Keratinocyte (primary cell): ENCODE measurements around the gene TNIP1. TPM values are rescaled to one million over a fixed set of nuclear protein-coding genes. Genes with fewer than 3 reads are reported as not detected.

Experiments
- DNase-seq: peaks from one replicate; pipeline ENCODE4 v3.0.0-alpha.2; 2011; ENCODE audit warnings: low read depth, missing footprints, low spot score
- FAIRE-seq: peaks from 2 replicates; lab custom pipeline; 2011; peaks lifted over from hg19 to GRCh38; lab: Jason Lieb, UNC
- H2AFZ ChIP-seq: 2 replicates; pipeline ENCODE4 v1.6.0; 2012; ENCODE audit warnings: low read length, control low read depth, inconsistent platforms; ENCODE audit not compliant: control insufficient read depth
- H3K27ac ChIP-seq: 2 replicates; pipeline ENCODE4 v1.5.1; 2011; ENCODE audit warnings: low read length; ENCODE audit not compliant: control insufficient read depth, insufficient read depth
- H3K27me3 ChIP-seq: 3 replicates; pipeline ENCODE4 v1.6.0; 2011; ENCODE audit warnings: low read length; ENCODE audit not compliant: control insufficient read depth, insufficient read depth; ENCODE audit errors: extremely low read depth
- H3K36me3 ChIP-seq, 2 experiments: 2 replicates in 1 of 2; 3 replicates in 1 of 2; pipeline ENCODE4 v1.5.1; 2011; ENCODE audit warnings: low read length in 2 of 2, mild to moderate bottlenecking in 1 of 2; ENCODE audit not compliant: control insufficient read depth in 2 of 2, insufficient read depth in 2 of 2; ENCODE audit errors: extremely low read depth in 1 of 2
- H3K4me1 ChIP-seq: 3 replicates; pipeline ENCODE4 v1.5.1; 2011; ENCODE audit warnings: low read length; ENCODE audit not compliant: control insufficient read depth, insufficient read depth; ENCODE audit errors: extremely low read depth
- H3K4me2 ChIP-seq: 3 replicates; pipeline ENCODE4 v1.6.0; 2011; ENCODE audit warnings: low read depth, low read length; ENCODE audit not compliant: control insufficient read depth, insufficient read depth; ENCODE audit errors: extremely low read depth
- H3K4me3 ChIP-seq, 3 experiments: fragments of 200-600 bp in 1 of 3; sonication (generic) in 1 of 3; 2 replicates in 2 of 3; 3 replicates in 1 of 3; pipeline ENCODE4 v1.5.1; 2011 to 2016; ENCODE audit warnings: low read length in 3 of 3, mild to moderate bottlenecking in 3 of 3, control low read depth in 2 of 3, inconsistent platforms in 1 of 3, low read depth in 1 of 3, mixed read lengths in 1 of 3, mixed run types in 1 of 3, moderate library complexity in 1 of 3; ENCODE audit not compliant: control insufficient read depth in 2 of 3, insufficient read depth in 2 of 3; ENCODE audit errors: extremely low read depth in 1 of 3
- H3K79me2 ChIP-seq: 2 replicates; pipeline ENCODE4 v1.6.0; 2012; ENCODE audit warnings: low read length; ENCODE audit not compliant: control insufficient read depth, insufficient read depth
- H3K9ac ChIP-seq: 3 replicates; pipeline ENCODE4 v1.6.0; 2011; ENCODE audit warnings: low read length; ENCODE audit not compliant: control insufficient read depth, insufficient read depth; ENCODE audit errors: extremely low read depth
- H3K9me1 ChIP-seq: 3 replicates; pipeline ENCODE4 v1.6.0; 2011; ENCODE audit warnings: low read length; ENCODE audit not compliant: control insufficient read depth, insufficient read depth; ENCODE audit errors: extremely low read depth
- H3K9me3 ChIP-seq: 2 replicates; pipeline ENCODE4 v1.5.1; 2012; ENCODE audit warnings: low read depth, low read length; ENCODE audit not compliant: control insufficient read depth
- H4K20me1 ChIP-seq: 3 replicates; pipeline ENCODE4 v1.6.0; 2011; ENCODE audit warnings: low read length; ENCODE audit not compliant: control insufficient read depth, insufficient read depth; ENCODE audit errors: extremely low read depth
- EZH2 ChIP-seq: IDR thresholded peaks from one replicate; pipeline ENCODE4 v1.6.1; 2012; ENCODE audit warnings: inconsistent platforms, mild to moderate bottlenecking, low read length, moderate library complexity
- dilution Hi-C: fragments of 300-500 bp; cut with MboI; formaldehyde crosslinking; loops from one replicate; pipeline ENCODE4 v1.7.0; 2020; ENCODE audit warnings: low sequenced_read_pairs; ENCODE audit not compliant: extremely low pct_ligation_motif_present
- polyA plus RNA-seq, 5 experiments: library from polyadenylated mRNA; depleted of rRNA in 3 of 5; stranded (reverse) in 3 of 5; stranded (forward) in 1 of 5; unstranded in 1 of 5; fragments of >200 nt; gene quantifications; 1 replicate in 1 of 5; 2 replicates in 3 of 5; 3 replicates in 1 of 5; pipeline versions ENCODE4 v1.2.1 to v1.2.3, GENCODE V29; 2011 to 2012; ENCODE audit warnings: missing spikeins in 2 of 5, low read depth in 1 of 5, low replicate concordance in 1 of 5
- TF ChIP-seq, protein P1 (sequence below), 3 experiments: IDR thresholded peaks in 1 of 3; conservative IDR thresholded peaks in 1 of 3; optimal IDR thresholded peaks in 1 of 3; 2 replicates in 2 of 3; 3 replicates in 1 of 3; pipeline versions ENCODE3 to v1.5.1; 2011; ENCODE audit warnings: low read length in 3 of 3, mild to moderate bottlenecking in 3 of 3, moderate library complexity in 2 of 3, control low read depth in 1 of 3, inconsistent platforms in 1 of 3; ENCODE audit not compliant: insufficient read depth in 2 of 3; ENCODE audit errors: extremely low read depth in 1 of 3

TNIP1 gene
- polyA plus RNA-seq, 1 donor (not counting 4 experiments of a cell fraction or from before 2014, with no cell fraction given) = 47.9 TPM

DNA sequence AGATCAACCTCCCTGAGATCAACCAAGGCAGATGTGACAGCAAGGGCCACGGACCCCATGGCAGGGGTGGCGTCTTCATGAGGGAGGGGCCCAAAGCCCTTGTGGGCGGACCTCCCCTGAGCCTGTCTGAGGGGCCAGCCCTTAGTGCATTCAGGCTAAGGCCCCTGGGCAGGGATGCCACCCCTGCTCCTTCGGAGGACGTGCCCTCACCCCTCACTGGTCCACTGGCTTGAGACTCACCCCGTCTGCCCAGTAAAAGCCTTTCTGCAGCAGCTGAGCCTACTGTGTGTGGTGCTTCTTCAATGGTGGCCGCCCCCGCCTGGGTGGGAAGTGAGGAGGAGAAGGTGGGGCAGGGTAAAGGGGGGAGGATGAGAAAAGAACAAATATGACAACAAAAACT is 52.1 kb downstream of the TNIP1 start:
- no peak for TF ChIP-seq EZH2
- TF ChIP-seq, protein P1, sequence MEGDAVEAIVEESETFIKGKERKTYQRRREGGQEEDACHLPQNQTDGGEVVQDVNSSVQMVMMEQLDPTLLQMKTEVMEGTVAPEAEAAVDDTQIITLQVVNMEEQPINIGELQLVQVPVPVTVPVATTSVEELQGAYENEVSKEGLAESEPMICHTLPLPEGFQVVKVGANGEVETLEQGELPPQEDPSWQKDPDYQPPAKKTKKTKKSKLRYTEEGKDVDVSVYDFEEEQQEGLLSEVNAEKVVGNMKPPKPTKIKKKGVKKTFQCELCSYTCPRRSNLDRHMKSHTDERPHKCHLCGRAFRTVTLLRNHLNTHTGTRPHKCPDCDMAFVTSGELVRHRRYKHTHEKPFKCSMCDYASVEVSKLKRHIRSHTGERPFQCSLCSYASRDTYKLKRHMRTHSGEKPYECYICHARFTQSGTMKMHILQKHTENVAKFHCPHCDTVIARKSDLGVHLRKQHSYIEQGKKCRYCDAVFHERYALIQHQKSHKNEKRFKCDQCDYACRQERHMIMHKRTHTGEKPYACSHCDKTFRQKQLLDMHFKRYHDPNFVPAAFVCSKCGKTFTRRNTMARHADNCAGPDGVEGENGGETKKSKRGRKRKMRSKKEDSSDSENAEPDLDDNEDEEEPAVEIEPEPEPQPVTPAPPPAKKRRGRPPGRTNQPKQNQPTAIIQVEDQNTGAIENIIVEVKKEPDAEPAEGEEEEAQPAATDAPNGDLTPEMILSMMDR (optimal IDR thresholded peaks at IDR 0.05 in 1 of 3, IDR thresholded peaks at IDR 0.05 in 1 of 3, conservative IDR thresholded peaks at IDR 0.05 in 1 of 3; ENCODE audit: extremely low read depth in 1 of 3, insufficient read depth in 2 of 3, low read length in 3 of 3) = no peak
- H3K9ac ChIP-seq = no peak overlapping the region
- dilution Hi-C loops = no loop called here
- no peaks in the 10 kb centered on the region for H4K20me1 ChIP-seq
- H3K4me1 ChIP-seq = peaks cover 11% of the 10 kb centered on the region
- no peaks in the 10 kb centered on the region for H3K79me2 ChIP-seq
- H2AFZ ChIP-seq = no peak overlapping the region
- H3K4me3 ChIP-seq = no peak overlapping the region
- FAIRE-seq (no peak), DNase-seq (no peak)
- no peaks in the 10 kb centered on the region for H3K27me3 ChIP-seq
- H3K36me3 ChIP-seq = peaks cover 35 to 51% of the 10 kb centered on the region in 2 experiments
- no peak overlapping the region for H3K4me2 ChIP-seq
- H3K9me3 ChIP-seq = no peaks in the 10 kb centered on the region
- no peak overlapping the region for H3K27ac ChIP-seq
- H3K9me1 ChIP-seq = no peaks in the 10 kb centered on the region

DNA sequence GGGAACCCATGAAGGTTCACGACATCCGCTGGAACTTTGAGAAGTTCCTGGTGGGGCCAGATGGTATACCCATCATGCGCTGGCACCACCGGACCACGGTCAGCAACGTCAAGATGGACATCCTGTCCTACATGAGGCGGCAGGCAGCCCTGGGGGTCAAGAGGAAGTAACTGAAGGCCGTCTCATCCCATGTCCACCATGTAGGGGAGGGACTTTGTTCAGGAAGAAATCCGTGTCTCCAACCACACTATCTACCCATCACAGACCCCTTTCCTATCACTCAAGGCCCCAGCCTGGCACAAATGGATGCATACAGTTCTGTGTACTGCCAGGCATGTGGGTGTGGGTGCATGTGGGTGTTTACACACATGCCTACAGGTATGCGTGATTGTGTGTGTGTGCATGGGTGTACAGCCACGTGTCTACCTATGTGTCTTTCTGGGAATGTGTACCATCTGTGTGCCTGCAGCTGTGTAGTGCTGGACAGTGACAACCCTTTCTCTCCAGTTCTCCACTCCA is 52.8 kb downstream of the TNIP1 start:
- TF ChIP-seq, protein P1 (optimal IDR thresholded peaks at IDR 0.05 in 1 of 3, IDR thresholded peaks at IDR 0.05 in 1 of 3, conservative IDR thresholded peaks at IDR 0.05 in 1 of 3; ENCODE audit: extremely low read depth in 1 of 3, insufficient read depth in 2 of 3, low read length in 3 of 3) = no peak
- TF ChIP-seq EZH2 = no peak
- H3K27ac ChIP-seq = no peak overlapping the region
- peaks cover 34 to 46% of the 10 kb centered on the region in 2 experiments for H3K36me3 ChIP-seq
- H3K4me3 ChIP-seq = no peak overlapping the region
- H3K9me1 ChIP-seq = no peaks in the 10 kb centered on the region
- H3K79me2 ChIP-seq = no peaks in the 10 kb centered on the region
- no peaks in the 10 kb centered on the region for H3K9me3 ChIP-seq
- H4K20me1 ChIP-seq = no peaks in the 10 kb centered on the region
- no peak overlapping the region for H2AFZ ChIP-seq
- H3K4me1 ChIP-seq = peaks cover 18% of the 10 kb centered on the region
- no peak overlapping the region for H3K9ac ChIP-seq
- dilution Hi-C loops = no loop called here
- FAIRE-seq (no peak), DNase-seq (no peak)
- no peaks in the 10 kb centered on the region for H3K27me3 ChIP-seq
- no peak overlapping the region for H3K4me2 ChIP-seq
